IPS-18c (cell line): ENCODE results near the gene SMAD9.

ENCODE experiments used
- H3K4me3 ChIP-seq: 2 replicates; pipeline ENCODE4 v1.7.0; 2013; ENCODE audit warnings: low read depth, mild to moderate bottlenecking, low read length, moderate library complexity; ENCODE audit not compliant: insufficient read depth
- H3K9me3 ChIP-seq: one replicate; pipeline ENCODE4 v1.6.1; 2013; ENCODE audit warnings: mild to moderate bottlenecking, low read length, moderate library complexity; ENCODE audit not compliant: control insufficient read depth, insufficient read depth

Gene SMAD9

DNA sequence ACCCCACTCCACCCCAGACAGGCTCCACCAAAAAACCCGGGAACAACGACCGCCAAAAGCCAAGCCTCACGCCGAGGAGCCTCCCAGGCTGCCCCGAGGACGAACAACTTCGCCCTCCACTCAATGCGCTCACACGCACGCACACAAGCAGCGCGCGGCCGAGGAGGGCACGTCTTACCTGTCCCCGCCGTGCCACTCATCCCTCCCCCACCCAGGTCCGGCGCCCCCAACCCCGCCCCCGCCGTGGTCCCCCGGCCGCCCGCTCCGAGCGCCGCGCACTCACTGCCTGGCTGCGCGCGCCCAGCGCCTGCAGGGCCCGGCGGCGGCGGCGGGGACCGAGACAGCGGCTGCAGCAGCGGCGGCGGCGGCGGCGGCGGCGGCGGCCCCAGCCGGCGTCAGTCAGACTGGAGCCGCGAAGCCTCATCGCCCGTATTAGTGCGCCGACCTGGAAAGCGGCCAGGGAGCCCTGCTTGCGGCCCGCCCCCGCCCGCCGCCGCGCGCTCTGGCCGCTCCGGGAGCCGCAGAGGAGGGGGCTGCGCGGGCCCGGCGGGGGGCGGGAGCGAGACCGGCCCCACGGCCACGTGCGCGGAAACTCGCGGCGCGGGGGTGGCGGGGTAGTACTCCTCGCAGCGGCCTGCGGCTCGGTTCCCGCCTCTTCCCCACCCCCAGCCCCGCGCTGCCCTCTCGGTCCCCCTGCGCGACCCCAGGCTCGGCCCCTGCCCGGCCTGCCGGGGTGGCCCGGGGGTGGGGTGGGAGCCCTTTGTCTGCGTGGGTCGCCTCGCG lies at the start of gene SMAD9:
Gene SMAD9, minus strand, starts transcription at position 406 of the 783 bp plus-strand sequence. CDS start 40,549 bp downstream, outside the sequence.
- peak within 1 kb of the TSS; percentile 67 for H3K4me3 ChIP-seq
- no peaks in the 10 kb centered on the region for H3K9me3 ChIP-seq

DNA sequence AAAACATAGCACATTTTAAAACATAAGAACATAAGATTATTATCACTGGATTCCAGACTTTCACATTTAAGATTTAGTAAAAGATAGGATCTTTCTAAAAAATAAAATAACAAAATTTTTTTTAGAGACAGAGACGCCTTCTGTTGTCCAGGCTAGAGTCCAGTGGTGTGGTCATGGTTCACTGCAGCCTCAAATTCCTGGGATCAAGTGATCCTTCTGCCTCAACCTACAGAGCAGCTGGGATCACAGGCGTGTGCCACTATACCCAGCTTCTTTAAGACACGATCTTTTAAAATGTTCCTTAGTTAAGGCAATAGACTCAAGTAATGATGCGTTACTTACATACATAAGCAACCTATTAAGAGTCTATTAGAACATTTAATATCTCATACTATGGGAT lies 46.4 kb upstream of the SMAD9 start:
- Histone ChIP-seq H3K9me3 (no peaks in the 10 kb centered on the region), H3K4me3 (no peak overlapping the region)

DNA sequence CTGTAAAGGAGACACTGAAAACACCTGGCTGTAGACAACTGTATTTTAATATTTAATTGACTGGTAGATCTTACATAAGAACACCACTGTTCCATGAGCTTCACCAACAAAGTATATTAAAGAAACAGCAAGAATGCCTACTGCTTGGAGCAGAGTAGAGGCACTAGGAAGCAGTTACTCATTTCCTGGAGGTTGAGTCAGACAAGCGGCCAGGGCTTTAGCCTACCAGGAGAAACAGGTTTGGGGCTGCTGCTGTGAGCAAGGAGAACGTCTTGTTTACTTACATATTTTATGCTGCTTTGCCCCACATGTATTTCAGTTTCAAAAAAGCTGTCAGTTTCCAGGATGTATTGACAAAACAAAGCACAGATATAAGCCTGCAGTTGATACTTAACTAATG lies 45.7 kb upstream of the SMAD9 start:
- no peaks in the 10 kb centered on the region for H3K9me3 ChIP-seq
- H3K4me3 ChIP-seq: no peak overlapping the region

DNA sequence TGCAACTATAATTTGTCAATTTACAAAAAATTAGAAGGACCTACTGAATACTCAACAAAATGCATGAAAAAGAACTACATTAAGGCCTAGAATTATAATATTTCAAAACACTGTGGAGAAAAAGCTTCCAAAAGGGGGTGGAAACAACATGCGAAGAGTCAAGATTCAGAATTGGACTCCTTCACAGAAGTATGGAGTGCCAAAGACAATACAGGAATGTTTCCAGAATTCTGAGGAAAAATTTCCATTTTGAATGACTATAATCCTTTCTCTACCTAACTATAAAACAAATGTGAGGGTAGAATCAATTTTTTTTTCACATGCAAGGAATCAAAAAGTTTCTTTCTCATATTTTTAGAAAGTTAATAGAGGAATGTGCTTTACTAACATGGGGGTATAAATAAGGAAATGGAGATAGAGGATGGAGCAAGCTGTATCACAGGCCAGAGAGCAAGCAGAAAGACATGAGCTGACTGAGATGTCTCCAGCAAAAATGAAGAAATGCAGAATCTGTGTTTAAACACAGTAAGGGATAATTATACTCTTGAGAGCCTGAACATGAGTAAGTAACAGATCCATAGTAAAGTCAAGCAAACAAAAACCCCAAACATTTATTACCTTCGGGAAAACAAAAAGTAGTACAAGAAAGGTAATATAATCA lies 39.5 kb upstream of the SMAD9 start:
- H3K4me3 ChIP-seq: no peak overlapping the region

DNA sequence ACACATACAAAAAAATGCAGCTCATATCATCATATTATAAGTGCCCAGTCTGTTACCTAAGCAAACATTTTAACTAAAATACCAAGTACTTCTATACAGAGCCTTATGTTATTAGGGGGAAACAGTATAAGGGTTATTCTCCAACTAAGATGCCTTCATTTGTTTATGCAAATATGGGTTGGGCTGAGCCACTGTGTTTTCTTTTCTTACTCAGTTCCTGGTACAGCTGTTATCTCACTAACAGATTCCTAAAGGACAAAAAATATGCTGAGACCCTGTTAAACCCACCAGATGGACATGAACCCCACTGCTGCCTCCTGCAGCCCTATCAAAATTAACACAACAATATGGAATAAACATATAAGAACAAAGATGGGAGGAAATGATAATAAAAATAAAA lies 34.5 kb upstream of the SMAD9 start:
- Histone ChIP-seq H3K9me3 (no peaks in the 10 kb centered on the region), H3K4me3 (no peak overlapping the region)

More for the DNA sequence above, 39.5 kb upstream of the SMAD9 start:
- no peaks in the 10 kb centered on the region for H3K9me3 ChIP-seq

DNA sequence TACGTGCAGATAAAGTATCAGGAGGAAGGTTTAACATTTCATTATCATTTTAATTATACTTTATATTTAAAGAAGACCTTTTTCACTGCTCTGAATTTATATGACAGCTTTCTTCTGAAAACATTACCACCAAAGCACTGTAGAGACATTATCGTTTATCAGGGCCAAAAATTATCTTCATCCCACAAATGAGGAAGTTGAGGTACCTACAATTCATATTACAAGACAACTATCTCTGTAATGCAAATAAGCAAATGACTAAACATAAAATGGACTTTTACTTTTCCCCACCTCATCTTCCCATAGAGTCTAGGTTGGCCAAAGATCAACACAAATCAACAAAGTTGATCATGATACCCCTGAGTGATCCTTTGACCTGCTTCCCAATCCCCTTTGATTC lies 30.9 kb upstream of the SMAD9 start:
- no peaks in the 10 kb centered on the region for H3K9me3 ChIP-seq
- H3K4me3 ChIP-seq: no peak overlapping the region

DNA sequence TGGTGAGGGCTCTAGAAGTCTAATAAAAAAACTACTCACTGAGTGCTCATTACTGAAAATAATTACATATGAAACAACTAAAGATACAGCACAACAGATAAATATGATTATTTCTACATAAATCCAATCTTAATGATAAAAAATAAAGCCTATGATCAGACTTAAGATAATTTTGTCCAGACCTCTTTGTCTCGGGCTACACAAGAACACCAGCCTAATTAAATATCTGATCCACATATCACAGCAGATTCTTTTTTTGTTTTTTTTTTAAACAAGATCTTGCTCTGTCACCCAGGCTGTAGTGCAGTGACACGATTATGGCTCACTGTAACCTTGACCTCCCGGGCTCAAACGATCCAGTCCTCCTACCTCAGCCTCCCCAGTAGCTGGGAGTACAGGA lies 30.3 kb upstream of the SMAD9 start:
- no peaks in the 10 kb centered on the region for H3K9me3 ChIP-seq
- H3K4me3 ChIP-seq: no peak overlapping the region

DNA sequence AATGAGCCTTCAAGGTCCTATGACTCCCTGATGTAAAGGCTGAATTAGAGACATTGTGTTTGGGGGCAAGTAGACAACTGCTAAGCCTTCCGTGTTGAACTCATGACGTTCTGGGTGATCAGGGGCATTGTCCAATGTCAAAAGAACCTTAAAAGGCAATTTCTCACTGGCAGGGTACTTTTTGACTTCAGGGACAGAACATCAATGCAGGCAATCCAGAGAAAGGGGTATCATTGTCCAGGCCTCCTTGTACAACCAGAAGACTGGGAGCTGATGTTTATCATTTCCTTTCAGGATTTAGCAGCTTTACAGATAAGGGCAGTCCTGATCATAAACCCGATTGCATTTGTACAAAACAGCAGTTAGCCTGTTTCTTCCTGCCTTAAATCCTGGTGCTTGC lies 25.0 kb upstream of the SMAD9 start:
- H3K4me3 ChIP-seq: no peak overlapping the region
- H3K9me3 ChIP-seq: no peaks in the 10 kb centered on the region

DNA sequence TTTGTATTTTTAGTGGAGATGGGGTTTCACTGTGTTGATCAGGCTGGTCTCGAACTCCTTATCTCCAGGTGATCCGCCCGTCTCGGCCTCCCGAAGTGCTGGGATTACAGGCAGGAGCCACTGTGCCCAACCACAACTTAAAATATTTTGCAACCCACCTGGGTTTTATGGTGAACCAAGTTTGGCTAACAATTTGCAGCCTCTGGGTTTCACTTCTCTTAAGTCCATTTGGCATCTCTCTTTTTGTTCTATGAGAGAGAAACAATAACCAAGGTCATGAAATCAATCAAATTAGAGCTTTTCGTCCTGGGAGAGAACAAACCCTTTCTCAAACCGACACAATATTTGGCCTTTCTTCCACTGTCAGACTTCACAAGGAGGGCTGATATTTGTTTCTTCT lies 5.6 kb upstream of the SMAD9 start:
- Histone ChIP-seq H3K4me3 (no peak overlapping the region), H3K9me3 (no peaks in the 10 kb centered on the region)

DNA sequence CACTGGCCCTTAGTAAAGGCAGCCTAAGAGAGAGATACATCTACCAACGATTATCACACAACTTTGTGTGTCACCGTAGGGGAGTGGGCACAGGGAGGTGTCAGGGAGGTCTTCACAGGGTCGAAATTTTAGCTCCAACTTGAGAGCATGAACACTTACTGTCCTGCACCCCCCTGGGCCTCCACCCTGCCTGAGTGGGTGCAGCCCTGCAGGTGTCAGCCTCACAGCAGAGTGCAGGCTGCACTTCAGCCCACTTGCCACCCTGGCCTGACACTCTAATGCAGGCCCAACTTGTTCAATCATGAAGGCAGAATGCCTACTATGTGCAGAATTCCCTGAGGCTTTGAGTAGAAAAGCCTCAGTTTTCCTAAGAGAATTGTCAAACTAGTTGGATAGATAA lies 4.0 kb upstream of the SMAD9 start:
- H3K4me3 ChIP-seq: no peak overlapping the region
- no peaks in the 10 kb centered on the region for H3K9me3 ChIP-seq

DNA sequence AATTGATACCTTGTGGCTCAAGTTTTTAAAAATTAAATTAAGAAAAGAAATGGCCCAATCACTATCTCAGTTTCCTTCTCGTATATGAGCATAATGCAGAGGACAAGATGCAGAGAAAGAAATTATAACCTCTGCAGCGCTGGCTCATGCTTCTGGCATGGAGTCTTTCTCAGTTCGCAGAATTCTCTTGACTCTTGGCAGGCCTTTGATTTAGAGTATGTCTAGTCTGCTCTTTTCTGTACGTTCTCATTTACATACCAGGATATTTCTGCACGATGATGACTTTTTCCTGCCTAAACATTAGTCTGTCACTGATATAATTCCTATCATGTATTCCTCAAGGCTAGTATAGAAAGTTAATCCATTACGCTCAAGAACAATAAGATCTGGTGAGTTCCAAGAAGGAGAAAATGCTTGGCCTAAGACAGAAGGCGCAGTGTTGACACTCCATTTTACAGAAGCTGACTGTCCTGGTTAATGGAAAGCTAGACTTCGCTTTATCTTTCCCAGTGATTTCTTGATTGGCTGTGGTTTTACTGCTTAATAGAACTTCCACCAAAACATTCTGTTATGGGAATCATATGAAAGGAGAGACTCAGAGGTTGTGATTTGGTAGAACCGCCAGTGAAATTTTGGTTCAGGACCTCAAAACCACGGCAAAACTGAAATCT lies 1.7 kb upstream of the SMAD9 start:
- Histone ChIP-seq H3K4me3 (no peak overlapping the region), H3K9me3 (no peaks in the 10 kb centered on the region)

DNA sequence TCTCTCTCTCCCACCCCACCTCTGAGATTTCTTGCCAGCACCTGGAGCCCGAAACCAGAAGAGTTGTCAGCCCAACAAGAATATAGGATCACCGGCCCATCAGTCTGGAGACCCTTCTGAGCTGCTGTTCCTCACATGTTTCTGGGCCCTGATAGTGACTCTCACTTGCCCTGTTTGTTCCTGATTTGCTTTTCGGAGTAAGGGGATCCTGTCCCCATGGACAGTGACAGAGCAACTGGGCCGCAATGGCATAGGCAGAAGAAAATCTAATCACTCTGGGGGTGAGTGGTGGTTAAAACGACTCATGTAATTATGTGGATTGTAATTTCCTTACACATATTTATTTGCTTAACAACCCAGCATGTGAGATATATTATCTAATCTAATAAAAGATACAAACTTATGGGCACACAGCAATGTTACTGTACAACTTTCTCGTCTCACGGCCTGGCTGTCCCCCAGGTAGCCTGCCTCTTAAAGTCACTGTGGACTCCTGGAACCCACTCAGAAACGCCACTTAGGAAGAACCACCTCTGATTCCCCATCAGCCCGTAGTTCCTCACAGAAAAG lies 663 bp upstream of the SMAD9 start:
- peak overlapping the region; percentile 34; the same call in 1 of the 2 replicates for H3K4me3 ChIP-seq

DNA sequence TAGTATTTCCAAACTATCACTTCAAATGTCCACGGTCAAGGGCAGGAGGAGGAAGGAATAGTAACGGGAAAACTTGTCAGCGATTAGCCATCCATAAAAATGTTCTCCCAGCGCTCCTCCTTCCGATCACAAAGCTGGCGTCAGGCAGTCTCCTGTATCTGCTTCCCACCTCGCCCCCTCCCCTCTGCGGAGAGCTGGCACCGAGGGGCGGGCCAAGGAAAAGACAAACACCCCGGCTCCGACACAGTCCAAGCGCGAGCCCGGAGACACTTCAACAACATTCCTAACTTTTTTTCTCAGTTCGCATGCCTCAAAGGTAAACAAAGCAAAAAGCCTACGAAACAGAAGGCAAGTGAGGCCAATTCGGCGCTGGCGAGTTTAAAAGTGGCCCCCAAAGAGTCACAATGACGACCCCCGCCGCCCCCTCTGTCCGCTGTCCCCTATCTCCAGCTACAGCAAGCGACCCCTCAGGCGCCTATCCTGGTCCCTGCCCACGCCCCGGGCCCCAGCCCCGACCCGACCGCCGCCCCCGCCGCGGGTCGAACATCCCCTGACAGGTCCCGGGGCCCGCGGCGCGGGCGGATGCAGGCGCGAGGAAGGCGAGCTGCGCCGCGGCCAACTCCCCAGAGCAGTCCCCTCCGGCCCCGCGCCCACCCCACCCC lies 736 bp downstream of the SMAD9 start:
- Histone ChIP-seq H3K4me3 (peak overlapping the region; percentile 67), H3K9me3 (no peaks in the 10 kb centered on the region)

More for the DNA sequence above, 663 bp upstream of the SMAD9 start:
- no peaks in the 10 kb centered on the region for H3K9me3 ChIP-seq

DNA sequence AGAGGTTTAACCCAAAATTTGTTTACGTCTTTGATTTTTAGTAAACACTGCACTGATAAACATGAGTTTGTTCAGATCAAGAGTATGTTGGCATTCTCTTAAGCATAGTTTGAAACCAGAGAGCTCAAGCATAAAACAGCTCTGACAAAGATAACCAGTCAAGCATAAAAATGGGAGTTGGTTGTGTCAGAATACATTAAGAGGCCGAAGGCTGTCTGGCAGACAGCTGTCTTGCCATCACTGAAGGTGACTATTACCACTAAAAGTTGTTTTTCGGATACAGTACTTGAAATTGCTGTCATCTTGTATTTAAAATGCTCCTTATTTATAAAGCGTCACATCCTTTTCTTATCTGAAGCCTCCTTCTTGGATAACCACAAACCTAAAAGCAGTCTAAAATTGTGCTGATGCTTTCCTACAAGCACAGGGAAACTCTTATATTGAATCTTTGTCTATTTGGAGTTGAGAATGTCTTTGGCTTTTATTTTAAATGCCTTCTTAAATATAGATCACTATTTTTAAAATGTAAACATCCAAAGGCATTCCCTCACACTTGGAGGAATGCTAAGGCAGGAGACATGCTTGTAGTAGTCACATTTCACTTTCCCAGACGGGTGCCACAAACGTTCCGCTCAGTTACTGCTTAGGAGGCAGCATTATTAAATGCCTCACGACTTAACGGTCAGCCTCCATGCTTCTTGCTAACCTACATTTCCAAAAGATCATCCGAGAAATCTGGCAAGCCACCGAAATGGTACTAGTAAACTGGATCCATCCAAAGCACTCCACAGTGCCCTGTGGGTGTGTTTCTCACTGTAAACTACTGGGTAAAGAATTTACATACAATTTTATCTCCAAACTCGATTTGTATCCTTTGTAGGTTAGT lies 1.5 kb downstream of the SMAD9 start:
- peak overlapping the region; percentile 67 for H3K4me3 ChIP-seq
- H3K9me3 ChIP-seq: no peaks in the 10 kb centered on the region

DNA sequence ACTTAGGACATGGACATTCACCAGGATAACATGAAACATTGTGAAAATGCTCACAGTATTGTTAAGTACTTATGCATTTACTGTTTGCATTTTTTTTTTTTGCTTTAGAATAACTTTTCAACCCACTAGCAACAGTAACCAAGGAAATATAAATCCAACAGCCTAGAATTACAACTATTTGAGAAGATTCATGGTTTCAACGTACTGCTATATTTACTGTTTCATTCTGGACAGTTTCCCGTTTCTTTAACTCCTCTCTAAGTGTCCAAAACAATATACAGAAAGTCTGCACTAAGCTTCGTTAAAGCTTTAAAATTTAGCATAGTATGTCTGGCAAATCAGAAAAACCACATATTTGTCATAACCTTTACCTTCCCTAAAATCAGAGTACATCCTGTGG lies 2.7 kb downstream of the SMAD9 start:
- Histone ChIP-seq H3K4me3 (no peak overlapping the region), H3K9me3 (no peaks in the 10 kb centered on the region)

DNA sequence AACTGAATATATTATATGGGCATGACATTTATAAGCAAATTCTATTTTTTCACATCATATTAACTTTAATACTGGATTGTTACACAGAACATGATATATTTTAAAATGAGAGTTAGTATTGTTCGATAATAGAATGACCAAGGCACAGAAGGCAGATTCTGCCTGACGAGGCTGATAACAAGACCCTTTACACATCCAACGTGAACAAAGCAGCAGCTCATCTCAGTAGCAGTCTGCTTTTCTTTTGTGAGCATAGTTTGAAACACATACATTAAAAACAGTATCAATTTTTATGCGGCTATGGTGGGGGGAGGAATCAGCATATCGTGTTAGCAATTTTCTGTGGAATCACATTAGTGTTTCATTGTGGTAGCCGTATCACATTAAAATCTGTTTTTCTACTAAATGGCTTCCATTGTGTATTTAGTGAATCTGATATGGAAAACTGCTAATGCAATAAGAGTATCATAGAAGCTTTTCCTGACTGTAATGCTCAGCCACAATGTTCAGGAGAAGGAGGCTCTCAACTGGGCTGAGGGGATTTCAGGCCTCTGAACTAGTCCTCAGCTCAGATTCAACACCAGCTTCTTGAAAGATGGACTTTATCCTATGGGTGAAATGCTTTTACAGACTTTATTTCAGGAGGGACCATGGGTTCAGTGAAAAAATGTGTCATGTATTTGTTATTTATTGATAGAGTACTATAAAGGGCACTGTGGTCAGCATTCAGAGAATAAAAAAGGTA lies 4.0 kb downstream of the SMAD9 start:
- Histone ChIP-seq H3K4me3 (no peak overlapping the region), H3K9me3 (no peaks in the 10 kb centered on the region)
